HG02884 (cell line): Measurements from ENCODE around the gene CACNA1C.
"Not testable (repeated sequence)": the region's sequence is repeated elsewhere in the genome, so short reads cannot be mapped to it uniquely, and the experiment has no call there.

ENCODE experiments used
- ATAC-seq: cut with Tn5 transposase; IDR thresholded peaks from one replicate; pipeline ENCODE4 v1.9.1; 2021; ENCODE audit warnings: mild to moderate bottlenecking, moderate library complexity; ENCODE audit not compliant: unreplicated experiment

Gene CACNA1C

GRCh38 chr12:2737656-2738241, 685.0 kb downstream of the CACNA1C start:
- ATAC-seq = no peak

- no peak for ATAC-seq
These were observed 686.3 kb downstream of the CACNA1C start for GRCh38 chr12:2739069-2739468.

GRCh38 chr12:2739832-2740641, 687.2 kb downstream of the CACNA1C start:
- no peak for ATAC-seq

GRCh38 chr12:2742037-2742436, 689.2 kb downstream of the CACNA1C start:
- ATAC-seq = not testable (repeated sequence)

- no peak for ATAC-seq
These were observed 690.7 kb downstream of the CACNA1C start for GRCh38 chr12:2743478-2743877.

- no peak for ATAC-seq
These were observed 692.9 kb downstream of the CACNA1C start for GRCh38 chr12:2745655-2746054.
